ENCODE data around the gene CTSL.
A peak's percentile ranks its signal among the peaks of the same experiment; 100 is the strongest.
"Not testable (repeated sequence)": the region's sequence is repeated elsewhere in the genome, so short reads cannot be mapped to it uniquely, and the experiment has no call there.

The CTSL gene

DNA sequence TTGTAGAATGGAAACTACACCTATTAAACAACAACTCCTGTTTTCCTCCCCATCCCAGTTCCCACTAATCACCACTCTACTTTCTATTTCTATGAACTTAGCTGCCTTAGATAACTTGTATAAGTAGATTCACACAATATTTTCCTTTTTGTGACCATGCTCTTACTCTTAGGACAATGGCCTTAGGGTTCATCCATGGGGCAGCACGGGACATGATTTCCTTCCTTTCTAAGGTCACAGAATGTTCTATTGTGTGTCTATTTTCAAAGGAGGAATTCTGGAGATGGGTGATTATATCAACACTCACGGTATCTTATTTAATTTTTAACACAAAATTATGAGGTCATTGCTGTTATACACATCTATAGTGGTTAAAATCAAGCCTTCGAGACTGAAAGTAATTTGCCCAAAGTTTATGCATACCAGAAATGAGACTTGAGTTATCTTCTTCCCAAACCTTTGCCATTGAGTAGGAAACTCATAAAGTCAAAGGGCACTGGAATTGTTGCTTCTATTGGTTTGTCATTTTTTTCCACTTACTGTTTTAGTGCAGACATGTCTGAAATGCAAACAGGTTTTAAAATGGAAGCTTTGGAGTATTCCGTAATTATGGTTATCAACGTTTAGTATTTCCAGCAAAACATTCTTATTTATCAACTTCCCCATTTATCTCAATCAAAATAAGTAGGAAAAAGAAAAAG is 23.6 kb downstream of the CTSL start:
- Histone ChIP-seq H4K20me1 (no peaks in the 10 kb centered on the region), H3K27ac (no peak overlapping the region), H3K9me3 (replicated peaks in 1 of 11) (peaks cover 0 to 18% (median 13%) of the 10 kb centered on the region in 11 experiments; a peak in 18 of 22 replicates), H3K4me2 (peak overlapping the region in 1 of 11 experiments; percentile 33; a peak in 1 of 22 replicates), H3K27me3 (no peaks in the 10 kb centered on the region), H3K36me3 (no peaks in the 10 kb centered on the region), H3K4me3 (no peak overlapping the region), H3K9ac (no peak overlapping the region), H3K4me1 (peaks cover 0 to 19% (median 0%) of the 10 kb centered on the region in 10 experiments; a peak in 5 of 20 replicates)
- no peak for TF ChIP-seq Cebpa-rat (IDR thresholded peaks at IDR 0.05)

DNA sequence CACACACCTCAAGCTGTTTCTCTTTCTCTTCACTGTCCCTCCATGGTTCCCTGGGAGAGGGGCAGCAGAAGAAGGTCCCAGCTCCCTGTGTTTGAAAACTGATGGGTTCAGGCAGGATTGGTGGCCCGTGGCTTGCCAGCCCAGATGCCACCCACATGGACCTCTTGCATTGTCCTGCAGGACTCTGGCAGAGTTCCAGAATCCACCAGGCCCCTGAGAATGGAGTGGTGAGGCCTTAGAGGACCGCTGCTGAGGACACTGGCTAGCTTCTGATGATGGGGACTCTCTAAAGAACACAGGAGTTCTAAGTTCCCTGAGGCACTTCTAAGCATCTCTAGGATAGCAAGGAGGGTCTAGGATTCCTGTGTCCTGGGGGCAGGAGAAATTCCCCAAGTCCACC is 24.8 kb downstream of the CTSL start:
- H3K4me1 ChIP-seq = peaks cover 0 to 19% (median 0%) of the 10 kb centered on the region in 10 experiments; a peak in 5 of 20 replicates
- H3K4me3 ChIP-seq = no peak overlapping the region
- H3K9ac ChIP-seq = no peak overlapping the region
- H3K27ac ChIP-seq = no peak overlapping the region
- no peaks in the 10 kb centered on the region for H3K36me3 ChIP-seq
- no peak overlapping the region for H3K4me2 ChIP-seq
- TF ChIP-seq Cebpa-rat (IDR thresholded peaks at IDR 0.05) = no peak
- peaks cover 0 to 19% (median 13%) of the 10 kb centered on the region in 11 experiments; a peak in 18 of 22 replicates for H3K9me3 ChIP-seq (replicated peaks in 1 of 11)
- no peaks in the 10 kb centered on the region for H3K27me3 ChIP-seq
- no peaks in the 10 kb centered on the region for H4K20me1 ChIP-seq

DNA sequence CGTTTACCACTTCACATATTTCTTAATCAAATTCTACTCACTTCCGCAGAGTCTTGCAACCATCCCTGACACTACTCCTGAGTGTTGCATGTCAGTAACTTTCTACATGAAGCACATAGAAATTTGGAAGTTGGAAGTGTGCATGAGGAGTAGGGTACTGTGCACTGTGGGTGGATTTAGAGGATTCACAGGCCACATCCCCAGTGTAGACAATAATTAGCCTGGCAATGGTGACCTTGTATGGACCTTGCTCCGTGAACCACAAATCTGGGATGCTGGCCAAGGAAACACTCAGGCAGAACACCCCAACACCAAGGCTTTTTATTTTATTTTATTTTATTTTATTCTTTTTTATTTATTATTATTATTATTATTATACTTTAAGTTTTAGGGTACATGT is 25.5 kb downstream of the CTSL start:
- no peaks in the 10 kb centered on the region for H3K27me3 ChIP-seq
- TF ChIP-seq Cebpa-rat (IDR thresholded peaks at IDR 0.05) = no peak
- H3K4me2 ChIP-seq = no peak overlapping the region
- H3K9ac ChIP-seq = no peak overlapping the region
- H3K9me3 ChIP-seq (replicated peaks in 1 of 11) = peaks cover 0 to 19% (median 13%) of the 10 kb centered on the region in 11 experiments; a peak in 19 of 22 replicates
- H3K36me3 ChIP-seq = no peaks in the 10 kb centered on the region
- H3K27ac ChIP-seq = no peak overlapping the region
- H3K4me1 ChIP-seq = peaks cover 0 to 19% (median 0%) of the 10 kb centered on the region in 10 experiments; a peak in 5 of 20 replicates
- no peaks in the 10 kb centered on the region for H4K20me1 ChIP-seq
- H3K4me3 ChIP-seq = no peak overlapping the region

DNA sequence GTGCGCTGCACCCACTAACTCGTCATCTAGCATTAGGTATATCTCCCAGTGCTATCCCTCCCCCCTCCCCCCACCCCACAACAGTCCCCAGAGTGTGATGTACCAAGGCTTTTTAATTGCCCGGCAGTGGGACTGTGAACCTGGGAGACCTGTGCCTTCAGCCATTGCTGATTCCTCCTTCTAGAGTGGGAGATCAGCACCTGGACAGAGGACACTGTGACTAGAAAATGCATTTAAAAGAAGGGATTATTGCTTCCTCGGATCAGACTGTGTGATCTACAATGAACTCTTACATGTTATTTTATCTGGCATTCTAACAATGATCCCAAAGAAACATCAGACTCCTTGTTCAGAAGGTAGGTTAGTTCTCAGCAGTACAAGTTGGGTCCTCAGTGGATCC is 25.9 kb downstream of the CTSL start:
- H3K4me1 ChIP-seq = peaks cover 0 to 19% (median 0%) of the 10 kb centered on the region in 10 experiments; a peak in 5 of 20 replicates

DNA sequence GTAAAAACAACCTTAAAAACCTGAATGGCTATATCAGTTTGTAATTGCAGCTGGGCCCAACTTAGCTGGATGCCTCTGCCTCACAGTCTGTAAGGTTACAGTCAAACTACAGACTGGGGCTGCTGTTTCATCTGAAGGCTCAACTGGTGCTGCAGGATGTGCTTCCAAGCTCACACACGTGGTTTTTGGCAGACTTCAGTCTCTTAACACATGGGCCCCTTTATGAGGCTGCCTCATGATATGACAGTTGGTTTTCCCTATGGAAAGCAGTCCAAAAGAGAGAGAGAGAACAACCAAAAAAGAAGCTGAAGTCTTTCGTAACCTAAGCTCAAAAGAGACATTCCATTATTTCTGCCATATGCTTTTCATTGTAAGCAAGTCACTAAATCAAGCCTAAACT is 27.4 kb downstream of the CTSL start:
- Histone ChIP-seq H3K4me1 (peaks cover 0 to 19% (median 0%) of the 10 kb centered on the region in 10 experiments; a peak in 5 of 20 replicates), H3K27ac (no peak overlapping the region), H3K9me3 (replicated peaks in 1 of 11) (peaks cover 0 to 19% (median 13%) of the 10 kb centered on the region in 11 experiments; a peak in 20 of 22 replicates), H3K4me3 (no peak overlapping the region), H3K4me2 (no peak overlapping the region), H4K20me1 (no peaks in the 10 kb centered on the region), H3K9ac (no peak overlapping the region), H3K36me3 (no peaks in the 10 kb centered on the region), H3K27me3 (no peaks in the 10 kb centered on the region)
- no peak for TF ChIP-seq Cebpa-rat (IDR thresholded peaks at IDR 0.05)

More for the DNA sequence above, 25.9 kb downstream of the CTSL start:
- Histone ChIP-seq H3K27me3 (no peaks in the 10 kb centered on the region), H3K4me2 (no peak overlapping the region), H3K36me3 (no peaks in the 10 kb centered on the region), H3K27ac (no peak overlapping the region), H3K9ac (no peak overlapping the region), H4K20me1 (no peaks in the 10 kb centered on the region), H3K9me3 (replicated peaks in 1 of 11) (peaks cover 0 to 19% (median 13%) of the 10 kb centered on the region in 11 experiments; a peak in 19 of 22 replicates), H3K4me3 (no peak overlapping the region)
- TF ChIP-seq Cebpa-rat (IDR thresholded peaks at IDR 0.05) = no peak

DNA sequence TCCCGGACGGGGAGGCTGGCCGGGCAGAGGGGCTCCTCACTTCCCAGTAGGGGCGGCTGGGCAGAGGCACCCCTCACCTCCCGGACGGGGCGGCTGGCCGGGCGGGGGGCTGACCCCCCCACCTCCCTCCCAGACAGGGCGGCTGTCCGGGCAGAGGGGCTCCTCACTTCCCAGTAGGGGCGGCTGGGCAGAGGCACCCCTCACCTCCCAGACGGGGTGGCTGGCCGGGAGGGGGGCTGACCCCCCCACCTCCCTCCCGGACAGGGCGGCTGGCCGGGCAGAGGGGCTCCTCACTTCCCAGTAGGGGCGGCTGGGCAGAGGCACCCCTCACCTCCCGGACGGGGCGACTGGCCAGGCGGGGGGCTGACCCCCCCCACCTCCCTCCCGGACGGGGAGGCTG is 32.4 kb downstream of the CTSL start:
- H3K27ac ChIP-seq, H3K4me2 ChIP-seq, H3K4me3 ChIP-seq, H3K4me1 ChIP-seq, H3K36me3 ChIP-seq, H3K27me3 ChIP-seq, H4K20me1 ChIP-seq, H3K9ac ChIP-seq: not testable (repeated sequence)
- H3K9me3 ChIP-seq (replicated peaks in 1 of 11) = peaks cover 3 to 29% (median 13%) of the 10 kb centered on the region in 11 experiments; a peak in 21 of 22 replicates

DNA sequence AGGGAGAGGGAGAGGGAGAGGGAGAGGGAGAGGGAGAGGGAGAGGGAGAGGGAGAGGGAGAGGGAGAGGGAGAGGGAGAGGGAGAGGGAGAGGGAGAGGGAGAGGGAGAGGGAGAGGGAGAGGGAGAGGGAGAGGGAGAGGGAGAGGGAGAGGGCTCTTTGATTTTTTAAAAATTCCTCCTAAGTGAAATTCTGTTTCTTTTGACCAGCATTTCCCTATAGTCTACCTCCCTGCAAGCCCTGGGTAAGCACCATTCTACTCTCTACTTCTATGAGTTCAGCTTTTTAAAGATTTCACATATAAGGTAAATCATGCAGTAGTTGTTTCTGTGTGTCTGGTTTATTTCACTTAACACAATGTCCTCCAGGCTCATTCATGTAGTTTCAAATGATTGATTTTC is 34.1 kb downstream of the CTSL start:
- peaks cover 0 to 20% (median 9%) of the 10 kb centered on the region in 11 experiments; a peak in 15 of 22 replicates for H3K9me3 ChIP-seq (replicated peaks in 1 of 11)
- not testable (repeated sequence) for H3K4me3 ChIP-seq

DNA sequence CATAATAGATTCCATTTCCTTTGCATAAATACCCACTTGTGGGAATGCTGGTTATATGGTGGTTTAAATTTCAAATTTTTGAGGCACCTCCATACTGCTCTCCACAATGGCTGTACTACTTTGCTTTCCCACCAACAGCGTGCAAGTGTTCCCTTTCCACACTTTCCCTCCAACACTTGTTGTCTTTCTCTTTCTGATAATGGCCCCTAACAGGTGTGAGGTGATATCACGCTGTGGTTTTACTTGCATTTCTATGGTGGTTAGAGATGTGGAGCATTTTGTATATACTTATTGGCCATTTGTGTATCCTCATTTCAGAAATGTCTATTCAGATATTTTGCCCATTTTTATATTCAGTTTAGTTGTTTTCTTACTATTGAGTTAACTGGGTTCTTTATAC is 34.6 kb downstream of the CTSL start:
- no peak overlapping the region for H3K9ac ChIP-seq
- H3K36me3 ChIP-seq = no peaks in the 10 kb centered on the region
- no peak overlapping the region for H3K4me3 ChIP-seq
- no peaks in the 10 kb centered on the region for H3K4me1 ChIP-seq
- H3K9me3 ChIP-seq (replicated peaks in 1 of 11) = peaks cover 0 to 20% (median 9%) of the 10 kb centered on the region in 11 experiments; a peak in 15 of 22 replicates
- no peak for TF ChIP-seq Cebpa-rat (IDR thresholded peaks at IDR 0.05)
- H4K20me1 ChIP-seq = no peaks in the 10 kb centered on the region
- H3K27me3 ChIP-seq = no peaks in the 10 kb centered on the region
- H3K4me2 ChIP-seq = no peak overlapping the region
- no peak overlapping the region for H3K27ac ChIP-seq

More for the DNA sequence above, 34.1 kb downstream of the CTSL start:
- H3K27ac ChIP-seq, H3K27me3 ChIP-seq, H3K36me3 ChIP-seq, H4K20me1 ChIP-seq, H3K4me2 ChIP-seq, H3K9ac ChIP-seq, H3K4me1 ChIP-seq: not testable (repeated sequence)

DNA sequence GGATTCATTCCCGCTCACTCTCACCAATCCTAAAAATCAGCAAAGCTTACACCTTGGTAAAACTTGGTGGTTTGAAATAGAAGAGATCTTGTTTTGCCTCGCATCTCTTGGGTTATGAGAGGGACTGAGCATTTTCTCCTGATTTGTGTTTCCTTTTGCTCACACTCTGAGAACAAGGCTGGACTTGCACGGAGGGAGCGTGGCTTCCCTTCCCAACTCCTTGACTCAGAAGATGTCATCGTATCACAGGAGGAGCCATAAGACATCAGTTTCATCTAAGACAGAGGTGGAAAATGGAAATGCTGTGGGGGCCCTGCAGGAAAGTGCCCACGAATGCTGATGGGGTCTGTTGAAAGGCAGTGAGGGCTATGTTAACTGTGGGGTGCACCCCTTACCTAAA is 37.4 kb downstream of the CTSL start:
- H3K4me3 ChIP-seq = no peak overlapping the region
- H3K4me2 ChIP-seq = no peak overlapping the region
- no peaks in the 10 kb centered on the region for H3K27me3 ChIP-seq
- peaks cover 0 to 16% (median 9%) of the 10 kb centered on the region in 11 experiments; a peak in 15 of 22 replicates for H3K9me3 ChIP-seq (replicated peaks in 1 of 11)
- H3K36me3 ChIP-seq = no peaks in the 10 kb centered on the region
- H3K9ac ChIP-seq = no peak overlapping the region
- H3K4me1 ChIP-seq = peaks cover 0 to 8% (median 0%) of the 10 kb centered on the region in 10 experiments; a peak in 3 of 20 replicates
- no peak for TF ChIP-seq Cebpa-rat (IDR thresholded peaks at IDR 0.05)
- H4K20me1 ChIP-seq = no peaks in the 10 kb centered on the region
- H3K27ac ChIP-seq = no peak overlapping the region

DNA sequence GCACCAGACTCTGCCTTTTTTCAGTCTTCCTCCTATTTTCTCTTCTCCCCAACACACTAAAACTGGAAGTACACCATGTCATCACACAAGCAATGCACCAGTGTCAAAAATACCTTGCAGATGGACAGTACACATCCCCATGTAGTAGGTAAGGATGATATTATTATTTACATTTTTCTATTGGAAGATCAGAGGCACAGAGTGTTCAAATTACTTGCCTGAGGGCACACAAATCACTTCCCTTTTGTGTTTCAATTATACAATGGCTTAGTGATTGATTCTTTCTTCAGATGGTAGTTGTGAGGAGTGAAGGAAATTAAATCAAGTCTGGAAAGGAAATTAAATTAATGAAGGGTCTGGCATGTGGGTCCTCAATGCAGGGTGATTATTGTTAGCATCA is 39.6 kb downstream of the CTSL start:
- Histone ChIP-seq H3K4me1 (peaks cover 0 to 8% (median 0%) of the 10 kb centered on the region in 10 experiments; a peak in 3 of 20 replicates), H3K4me3 (no peak overlapping the region), H3K9ac (no peak overlapping the region), H3K9me3 (replicated peaks in 1 of 11) (peaks cover 0 to 2% (median 0%) of the 10 kb centered on the region in 11 experiments; a peak in 5 of 22 replicates), H3K27ac (no peak overlapping the region), H4K20me1 (no peaks in the 10 kb centered on the region), H3K36me3 (no peaks in the 10 kb centered on the region), H3K27me3 (no peaks in the 10 kb centered on the region), H3K4me2 (no peak overlapping the region)
- no peak for TF ChIP-seq Cebpa-rat (IDR thresholded peaks at IDR 0.05)
